H9 (cell line): ENCODE data around the gene PHLDA3. TPM values are rescaled to one million over a fixed set of nuclear protein-coding genes. Genes with fewer than 3 reads are reported as not detected.

Experiments used
- DNase-seq: peaks from one replicate; pipeline ENCODE4 v3.0.0-alpha.2; 2017
- H2AFZ ChIP-seq: one replicate; pipeline ENCODE4 v1.6.1; 2013; ENCODE audit warnings: mild to moderate bottlenecking, low read length, control low read depth, moderate library complexity
- H2AK5ac ChIP-seq: 2 replicates; pipeline ENCODE4 v1.6.1; 2013; ENCODE audit warnings: low read length, control low read depth, mixed read lengths; ENCODE audit not compliant: insufficient read length
- H2BK120ac ChIP-seq: one replicate; pipeline ENCODE4 v1.6.1; 2013; ENCODE audit warnings: low read depth, mild to moderate bottlenecking, low read length, control low read depth, inconsistent platforms; ENCODE audit not compliant: poor library complexity, severe bottlenecking
- H2BK12ac ChIP-seq: 2 replicates; pipeline ENCODE4 v1.6.1; 2013; ENCODE audit warnings: low read length, control low read depth, mixed read lengths, low read depth; ENCODE audit not compliant: insufficient read length
- H2BK15ac ChIP-seq: 2 replicates; pipeline ENCODE4 v1.6.1; 2013; ENCODE audit warnings: low read depth, low read length, control low read depth
- H2BK20ac ChIP-seq: one replicate; pipeline ENCODE4 v1.6.1; 2013; ENCODE audit warnings: low read depth, mild to moderate bottlenecking, low read length, control low read depth, inconsistent platforms; ENCODE audit not compliant: poor library complexity, severe bottlenecking
- H2BK5ac ChIP-seq: 2 replicates; pipeline ENCODE4 v1.6.1; 2013; ENCODE audit warnings: low read length, control low read depth, mixed read lengths; ENCODE audit not compliant: insufficient read length
- H3K14ac ChIP-seq: 2 replicates; pipeline ENCODE4 v1.6.1; 2013; ENCODE audit warnings: low read length, control low read depth; ENCODE audit not compliant: insufficient read depth
- H3K18ac ChIP-seq: 2 replicates; pipeline ENCODE4 v1.6.1; 2013; ENCODE audit warnings: low read depth, mild to moderate bottlenecking, mixed read lengths, low read length, control low read depth; ENCODE audit not compliant: insufficient read length
- H3K23ac ChIP-seq: 2 replicates; pipeline ENCODE4 v1.6.1; 2013; ENCODE audit warnings: low read length, control low read depth, mixed read lengths, low read depth; ENCODE audit not compliant: insufficient read length
- H3K23me2 ChIP-seq: 2 replicates; pipeline ENCODE4 v1.6.1; 2013; ENCODE audit warnings: low read depth, mild to moderate bottlenecking, mixed read lengths, low read length, control low read depth; ENCODE audit not compliant: insufficient read length, poor library complexity, severe bottlenecking
- H3K27ac ChIP-seq: 2 replicates; pipeline ENCODE4 v1.5.1; 2013; ENCODE audit warnings: low read length, control low read depth, mixed read lengths, low read depth; ENCODE audit not compliant: insufficient read length
- H3K27me3 ChIP-seq: 2 replicates; pipeline ENCODE4 v1.6.1; 2013; ENCODE audit warnings: low read length, control low read depth, inconsistent platforms; ENCODE audit not compliant: insufficient read depth
- H3K4ac ChIP-seq: 2 replicates; pipeline ENCODE4 v1.6.1; 2013; ENCODE audit warnings: low read depth, mild to moderate bottlenecking, control low read depth, inconsistent platforms, low read length, moderate library complexity
- H3K4me1 ChIP-seq: 2 replicates; pipeline ENCODE4 v1.6.1; 2013; ENCODE audit warnings: low read length, control low read depth, inconsistent platforms; ENCODE audit not compliant: insufficient read depth
- H3K4me2 ChIP-seq: 2 replicates; pipeline ENCODE4 v1.6.1; 2013; ENCODE audit warnings: low read length, control low read depth, mixed read lengths; ENCODE audit not compliant: insufficient read length, insufficient read depth
- H3K56ac ChIP-seq: 2 replicates; pipeline ENCODE4 v1.6.1; 2013; ENCODE audit warnings: low read depth, mild to moderate bottlenecking, mixed read lengths, low read length, control low read depth; ENCODE audit not compliant: insufficient read length
- H3K79me1 ChIP-seq: 2 replicates; pipeline ENCODE4 v1.6.1; 2013; ENCODE audit warnings: low read depth, mild to moderate bottlenecking, moderate library complexity, low read length, control low read depth, inconsistent platforms; ENCODE audit not compliant: insufficient read depth, poor library complexity, severe bottlenecking
- H3K79me2 ChIP-seq: 2 replicates; pipeline ENCODE4 v1.6.1; 2013; ENCODE audit warnings: low read length, control low read depth, inconsistent platforms; ENCODE audit not compliant: insufficient read depth
- H3K9ac ChIP-seq: 2 replicates; pipeline ENCODE4 v1.6.1; 2013; ENCODE audit warnings: low read length, control low read depth, mixed read lengths; ENCODE audit not compliant: insufficient read length; ENCODE audit errors: extremely low read depth
- H3K9me3 ChIP-seq: one replicate; pipeline ENCODE4 v1.6.1; 2013; ENCODE audit warnings: low read depth, low read length, inconsistent platforms; ENCODE audit not compliant: control insufficient read depth
- H3T11ph ChIP-seq: one replicate; pipeline ENCODE4 v1.6.1; 2013; ENCODE audit warnings: mild to moderate bottlenecking, low read length, control low read depth, inconsistent platforms
- H4K20me1 ChIP-seq: one replicate; pipeline ENCODE4 v1.6.1; 2013; ENCODE audit not compliant: control insufficient read depth, insufficient read length, insufficient read depth
- H4K5ac ChIP-seq: 2 replicates; pipeline ENCODE4 v1.6.1; 2013; ENCODE audit warnings: low read depth, mild to moderate bottlenecking, mixed read lengths, low read length, control low read depth; ENCODE audit not compliant: insufficient read length
- H4K8ac ChIP-seq: replicated peaks from 2 replicates; pipeline ENCODE4 v1.6.1; 2013; ENCODE audit warnings: low read length, control low read depth, mixed read lengths, low read depth; ENCODE audit not compliant: insufficient read length
- H4K91ac ChIP-seq: 2 replicates; pipeline ENCODE4 v1.6.1; 2013; ENCODE audit warnings: low read depth, mild to moderate bottlenecking, moderate library complexity, mixed read lengths, low read length, control low read depth; ENCODE audit not compliant: insufficient read length
- H3K27ac Mint-ChIP-seq, 3 experiments: 2 replicates in 2 of 3; 3 replicates in 1 of 3; pipeline ENCODE4 v1.8.0; 2020 to 2021; ENCODE audit warnings: mixed read lengths in 3 of 3, mild to moderate bottlenecking in 1 of 3, moderate library complexity in 1 of 3
- H3K27me3 Mint-ChIP-seq: 2 replicates; pipeline ENCODE4 v1.8.0; 2021; ENCODE audit warnings: low read depth, mild to moderate bottlenecking, moderate library complexity, mixed read lengths
- H3K36me3 Mint-ChIP-seq, 3 experiments: 2 replicates in 2 of 3; 3 replicates in 1 of 3; pipeline ENCODE4 v1.8.0; 2020 to 2021; ENCODE audit warnings: low read depth in 3 of 3, mixed read lengths in 3 of 3; ENCODE audit not compliant: insufficient read depth in 1 of 3
- H3K4me1 Mint-ChIP-seq, 2 experiments: 2 replicates each; pipeline ENCODE4 v1.8.0; 2020; ENCODE audit warnings: mixed read lengths in 2 of 2
- H3K4me3 Mint-ChIP-seq, 2 experiments: 2 replicates in 1 of 2; 3 replicates in 1 of 2; pipeline ENCODE4 v1.8.0; 2020 to 2021; ENCODE audit warnings: mild to moderate bottlenecking in 2 of 2, mixed read lengths in 2 of 2, moderate library complexity in 1 of 2
- H3K9me3 Mint-ChIP-seq, 2 experiments: 2 replicates in 1 of 2; 3 replicates in 1 of 2; pipeline ENCODE4 v1.8.0; 2020; ENCODE audit warnings: mild to moderate bottlenecking in 2 of 2, mixed read lengths in 2 of 2, moderate library complexity in 1 of 2
- CTCF ChIP-seq: fragments of 200-600 bp; sonication (generic); conservative IDR thresholded peaks from 3 replicates; pipeline ENCODE4 v1.8.0; 2021; ENCODE audit warnings: antibody characterized with exemption, mild to moderate bottlenecking
- WGBS: extraction: QIAGEN DNeasy Blood & Tissue Kit; methylation state at CpG from one replicate; pipeline ENCODE4 v1.1.7; 2013; ENCODE audit warnings: missing lambda C conversion rate, low lambda C conversion rate, mixed read lengths; ENCODE audit not compliant: insufficient read length; ENCODE audit errors: extremely low coverage; 5-methylcytosine and 5-hydroxymethylcytosine counted together
- total RNA-seq: library from RNA; stranded (reverse); gene quantifications from 2 replicates; pipeline ENCODE4 v1.2.1, GENCODE V29; 2021

The PHLDA3 gene
- total RNA-seq, 1 experiment from 2014 or later = 53.9 TPM

- Histone ChIP-seq H3T11ph (no peak overlapping the region), H3K23me2 (no peaks in the 10 kb centered on the region), H3K23ac (no peak overlapping the region), H4K5ac (no peak overlapping the region), H2BK15ac (no peak overlapping the region), H3K9me3 (no peaks in the 10 kb centered on the region), H3K18ac (no peak overlapping the region), H3K79me2 (no peaks in the 10 kb centered on the region), H3K9ac (no peak overlapping the region), H3K27ac (no peak overlapping the region), H3K4ac (no peak overlapping the region), H2AK5ac (no peak overlapping the region), H3K56ac (no peak overlapping the region), H2BK120ac (no peak overlapping the region), H2BK5ac (no peak overlapping the region), H3K79me1 (no peaks in the 10 kb centered on the region), H3K4me1 (peaks cover 2% of the 10 kb centered on the region; the same call in 1 of the 2 replicates), H3K4me2 (no peak overlapping the region), H2AFZ (no peak overlapping the region), H3K27me3 (no peaks in the 10 kb centered on the region), H3K14ac (no peak overlapping the region), H2BK20ac (no peak overlapping the region), H4K91ac (no peak overlapping the region), H4K20me1 (no peaks in the 10 kb centered on the region), H4K8ac (no peak overlapping the region), H2BK12ac (no peak overlapping the region)
- TF ChIP-seq CTCF = no peak
- no peak overlapping the region for H3K4me3 Mint-ChIP-seq
- peaks cover 19 to 25% of the 10 kb centered on the region in 2 experiments for H3K4me1 Mint-ChIP-seq
- WGBS = no CpG with 5 or more reads among the region's 4 CpGs
- peaks cover 5% of the 10 kb centered on the region for H3K27me3 Mint-ChIP-seq
- H3K27ac Mint-ChIP-seq = no peak overlapping the region
- H3K36me3 Mint-ChIP-seq = no peaks in the 10 kb centered on the region
- DNase-seq = peak; percentile 30
- H3K9me3 Mint-ChIP-seq = peaks cover 0 to 5% of the 10 kb centered on the region in 2 experiments; a peak in 2 of 5 replicates
Measured at GRCh38 chr1:201444792-201445191, 24.2 kb downstream of the PHLDA3 start.
